Raji (cell line): ENCODE measurements around the gene EP400.

ENCODE experiments used
- POLR2A ChIP-seq: IDR thresholded peaks from 2 replicates; pipeline ENCODE4 v1.6.1; 2011; ENCODE audit warnings: low read depth, low read length, control low read depth; ENCODE audit not compliant: insufficient read depth

The EP400 gene

DNA sequence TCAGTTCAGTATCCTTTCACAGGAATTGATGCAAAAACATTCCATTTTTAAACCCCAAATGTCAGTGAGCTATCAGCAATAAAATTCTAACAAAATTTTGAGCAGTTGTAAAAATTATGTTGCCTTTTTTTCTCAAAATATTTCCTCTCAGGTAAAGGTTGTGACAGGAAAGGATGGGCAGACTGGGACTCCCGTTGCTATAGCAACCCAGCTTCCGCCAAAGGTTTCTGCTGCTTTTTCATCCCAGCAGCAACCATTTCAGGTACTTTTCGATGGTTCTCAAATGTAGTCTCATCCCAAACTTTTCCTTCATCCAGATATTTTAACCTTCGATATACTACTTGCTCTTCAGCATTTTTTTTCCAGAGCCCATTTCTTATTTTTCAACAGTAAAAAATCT lies 13.6 kb downstream of the EP400 start:
- no peak for TF ChIP-seq POLR2A

- TF ChIP-seq POLR2A = no peak
These were observed 15.3 kb downstream of the EP400 start for GRCh38 chr12:131965073-131965472.

DNA sequence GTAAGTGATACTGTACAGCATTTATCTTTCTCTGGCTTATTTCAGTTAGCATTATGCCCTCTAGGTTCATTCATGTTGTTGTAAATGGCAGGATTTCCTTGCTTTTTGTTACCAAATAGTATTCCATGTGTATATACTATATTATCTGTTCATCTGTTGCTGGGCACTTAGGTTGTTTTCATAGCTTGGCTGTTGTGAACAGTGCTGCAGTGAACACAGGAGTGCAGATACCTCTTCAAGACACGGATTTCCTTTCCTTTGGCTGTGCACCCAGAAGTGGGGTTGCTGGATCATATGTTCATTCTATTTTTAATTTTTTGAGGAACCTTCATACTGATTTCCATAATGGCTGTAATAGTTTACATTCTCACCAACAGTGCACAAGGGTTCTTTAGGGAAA lies 21.5 kb downstream of the EP400 start:
- TF ChIP-seq POLR2A = no peak

- no peak for TF ChIP-seq POLR2A
These were observed 25.5 kb downstream of the EP400 start for GRCh38 chr12:131975228-131975627.

DNA sequence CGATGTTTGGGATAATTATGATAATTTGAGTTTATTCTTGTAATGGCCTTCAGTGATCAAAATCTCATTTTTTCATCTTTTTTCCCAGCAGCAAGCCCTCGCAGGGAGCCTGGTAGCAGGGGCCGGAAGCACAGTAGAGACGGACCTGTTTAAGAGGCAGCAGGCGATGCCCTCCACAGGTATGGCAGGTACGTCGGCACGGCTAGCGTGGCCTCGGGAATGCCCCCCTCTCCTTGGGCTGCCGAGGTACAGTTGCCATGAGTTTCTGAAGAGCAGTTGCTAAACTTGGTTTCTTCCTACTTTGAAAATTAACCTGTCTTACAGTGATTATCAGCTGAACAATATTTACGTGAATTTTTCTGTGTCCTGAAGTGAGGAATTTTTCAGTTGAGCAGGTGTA lies 29.9 kb downstream of the EP400 start:
- TF ChIP-seq POLR2A = no peak

- TF ChIP-seq POLR2A = no peak
These were observed 30.5 kb downstream of the EP400 start for GRCh38 chr12:131980263-131980662.

DNA sequence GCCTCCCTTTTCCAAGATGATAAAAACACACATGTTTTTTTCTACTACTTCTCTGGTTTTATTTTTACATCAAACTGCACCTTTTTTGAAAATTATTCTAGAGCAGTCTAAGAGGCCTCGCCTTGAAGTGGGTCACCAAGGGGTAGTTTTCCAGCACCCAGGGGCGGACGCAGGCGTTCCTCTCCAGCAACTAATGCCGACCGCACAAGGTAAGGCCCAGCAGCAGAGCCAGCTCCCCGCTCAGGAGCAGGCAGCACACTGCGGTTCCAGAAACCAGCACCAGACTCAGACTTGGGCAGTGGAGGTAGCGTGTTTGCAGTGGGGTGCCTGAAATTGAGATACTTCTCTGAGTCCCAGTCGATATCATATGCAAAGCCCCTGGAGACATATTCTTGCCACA lies 31.6 kb downstream of the EP400 start:
- TF ChIP-seq POLR2A = no peak

DNA sequence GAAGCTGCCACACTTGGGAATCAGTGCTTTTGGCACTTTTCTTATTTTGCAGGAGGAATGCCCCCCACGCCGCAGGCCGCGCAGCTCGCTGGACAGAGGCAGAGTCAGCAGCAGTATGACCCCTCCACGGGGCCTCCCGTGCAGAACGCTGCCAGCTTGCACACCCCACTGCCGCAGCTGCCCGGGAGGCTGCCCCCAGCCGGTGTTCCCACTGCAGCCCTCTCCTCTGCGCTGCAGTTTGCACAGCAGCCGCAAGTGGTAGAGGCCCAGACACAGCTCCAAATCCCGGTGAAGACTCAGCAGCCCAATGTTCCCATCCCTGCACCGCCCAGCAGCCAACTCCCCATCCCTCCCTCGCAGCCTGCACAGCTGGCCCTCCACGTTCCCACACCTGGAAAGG lies 32.3 kb downstream of the EP400 start:
- no peak for TF ChIP-seq POLR2A

- TF ChIP-seq POLR2A = no peak
These were observed 33.3 kb downstream of the EP400 start for GRCh38 chr12:131983026-131983425.

DNA sequence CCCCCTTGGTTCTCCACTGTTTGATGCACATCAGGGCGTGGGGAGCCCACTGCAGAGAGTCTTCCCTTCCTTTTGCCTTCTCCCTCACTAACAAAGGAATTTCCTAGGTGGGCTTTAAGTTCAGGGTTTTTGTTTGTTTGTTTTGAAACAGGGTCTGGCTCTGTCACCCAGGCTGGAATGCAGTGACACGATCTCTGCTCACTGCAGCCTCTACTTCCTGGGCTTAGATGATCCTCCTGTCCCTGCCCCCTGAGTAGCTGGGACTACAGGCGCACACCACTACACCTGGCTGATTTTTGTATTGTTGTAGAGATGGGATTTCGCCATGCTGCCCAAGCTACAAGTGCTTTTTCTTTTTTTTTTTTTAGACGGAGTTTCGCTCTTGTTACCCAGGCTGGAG lies 33.8 kb downstream of the EP400 start:
- TF ChIP-seq POLR2A = no peak

GRCh38 chr12:131984334-131984733 lies 34.6 kb downstream of the EP400 start:
- TF ChIP-seq POLR2A = no peak

GRCh38 chr12:131986361-131986760 lies 36.6 kb downstream of the EP400 start:
- no peak for TF ChIP-seq POLR2A

DNA sequence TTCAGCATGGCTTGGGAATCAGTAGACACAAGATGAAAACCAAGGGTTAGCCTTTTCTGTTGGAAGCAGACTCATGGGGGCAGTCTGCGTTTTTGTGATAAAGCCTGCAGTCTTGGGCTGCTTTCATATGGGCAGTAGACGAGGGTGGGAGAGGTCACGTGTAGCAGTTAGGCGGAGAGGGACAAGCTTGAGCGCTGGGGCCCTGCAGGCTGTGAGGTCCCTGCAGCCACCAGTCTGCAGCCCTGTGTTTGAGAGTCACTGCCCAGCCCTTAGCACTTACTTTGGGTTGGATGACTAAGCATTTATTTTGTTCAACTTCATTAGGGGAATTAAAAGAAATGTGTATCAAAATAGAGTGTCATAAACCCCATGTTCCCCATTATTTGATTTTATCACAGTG lies 37.2 kb downstream of the EP400 start:
- no peak for TF ChIP-seq POLR2A

- no peak for TF ChIP-seq POLR2A
These were observed 37.8 kb downstream of the EP400 start for GRCh38 chr12:131987552-131987951.

GRCh38 chr12:131988054-131988796 lies 38.5 kb downstream of the EP400 start:
- no peak for TF ChIP-seq POLR2A

DNA sequence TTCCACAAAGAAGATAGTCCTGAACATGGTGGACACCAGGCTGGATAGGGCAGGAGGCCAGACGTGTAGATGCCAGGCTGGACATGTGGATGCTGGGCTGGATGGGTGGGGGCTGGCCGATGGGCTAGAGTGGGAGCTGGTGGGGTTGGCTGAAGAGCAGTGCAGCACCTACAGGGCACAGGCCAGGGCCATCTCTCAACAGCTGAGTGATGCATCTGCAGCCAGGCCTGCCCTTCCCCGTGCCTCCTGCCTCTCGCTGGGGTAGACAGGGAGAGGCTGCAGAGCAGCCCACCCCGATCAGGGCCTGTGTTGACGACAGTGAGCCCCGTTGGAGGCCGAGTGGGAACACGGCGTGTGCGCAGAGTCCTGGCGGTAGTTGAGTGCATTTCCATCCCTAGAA lies 39.3 kb downstream of the EP400 start:
- TF ChIP-seq POLR2A = no peak

- no peak for TF ChIP-seq POLR2A
These were observed 40.6 kb downstream of the EP400 start for GRCh38 chr12:131990066-131990979.

DNA sequence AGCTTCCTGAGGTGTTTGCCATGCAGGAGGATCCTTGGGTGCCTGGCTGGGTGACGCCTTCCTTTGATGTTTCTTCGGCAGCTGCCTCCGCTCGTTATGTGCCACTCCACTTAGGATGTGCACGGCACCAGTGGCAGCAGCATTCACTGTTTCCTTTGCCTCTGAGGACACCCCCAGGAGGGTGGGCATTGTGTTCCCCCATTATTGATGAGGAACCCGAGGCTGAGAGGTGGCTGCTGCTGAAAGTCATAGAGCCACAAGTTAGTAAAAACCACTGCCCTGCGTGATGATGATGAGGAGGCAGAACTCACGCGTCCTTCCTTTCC lies 41.2 kb downstream of the EP400 start:
- TF ChIP-seq POLR2A = no peak
